Measurements from ENCODE around the gene YBX3.

The YBX3 gene

DNA sequence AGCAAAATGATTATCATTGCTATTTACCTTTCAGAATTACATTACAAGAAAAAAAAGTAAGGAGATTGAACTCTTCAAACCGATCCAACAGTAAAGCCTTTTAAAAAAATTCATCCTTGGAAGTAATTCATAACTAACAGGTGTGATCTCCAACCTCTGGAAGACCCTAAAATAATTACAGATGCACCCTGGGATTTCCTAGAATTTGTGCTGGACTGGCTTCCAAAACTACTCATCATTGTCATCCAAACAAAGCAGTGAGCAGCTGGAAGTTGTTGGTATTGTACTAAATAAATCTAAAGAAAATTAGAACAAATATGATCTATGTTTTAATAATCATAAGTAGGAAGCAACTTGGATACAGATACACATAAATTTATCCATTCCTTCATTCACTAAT lies 1.9 kb upstream of the YBX3 start:
- TF ChIP-seq POU2F2 (IDR thresholded peaks at IDR 0.05; ENCODE audit: low read depth, low read length) (no peak), POLR2A (IDR thresholded peaks at IDR 0.05; ENCODE audit: low read depth, low read length) (no peak), PAX5 (IDR thresholded peaks at IDR 0.05; ENCODE audit: insufficient read depth, low read length, severe bottlenecking) (no peak), SPI1 (IDR thresholded peaks at IDR 0.05; ENCODE audit: low read depth, low read length) (no peak), POLR2AphosphoS5 (IDR thresholded peaks at IDR 0.05; ENCODE audit: low read depth, low read length) (no peak), TAF1 (IDR thresholded peaks at IDR 0.05; ENCODE audit: low read depth, low read length) (no peak)
- DNase-seq (ENCODE audit: insufficient read length, low spot score) (no peak), FAIRE-seq (no peak)

DNA sequence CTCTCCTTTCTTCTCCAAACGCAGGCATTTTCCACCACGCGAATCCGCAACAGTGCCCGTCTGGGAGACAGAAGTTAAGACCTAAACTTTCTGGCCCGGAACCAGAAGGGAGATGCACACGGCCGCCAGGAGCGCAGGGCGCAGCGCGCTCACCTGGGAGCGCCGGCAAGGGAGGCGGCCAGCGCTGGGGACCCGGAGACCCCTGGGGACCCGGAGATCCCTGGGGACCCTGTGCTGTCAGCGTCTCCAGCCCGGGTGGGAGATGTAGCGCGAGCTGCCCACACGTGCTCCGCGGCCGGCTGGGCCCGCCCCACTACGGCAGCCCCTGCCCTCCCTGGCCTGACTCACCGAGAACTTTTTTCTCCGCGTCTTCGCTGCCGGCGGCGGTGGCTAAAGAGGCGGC lies 620 bp downstream of the YBX3 start:
- FAIRE-seq (peak; percentile 55), DNase-seq (ENCODE audit: insufficient read length, low spot score) (peak; percentile 50)
- 0 out of 2 replicates have a peak, but pooled peaks have one; percentile 39 for TF ChIP-seq POLR2A (IDR thresholded peaks at IDR 0.05; ENCODE audit: low read depth, low read length)
- TF ChIP-seq POU2F2 (IDR thresholded peaks at IDR 0.05; ENCODE audit: low read depth, low read length): no peak

DNA sequence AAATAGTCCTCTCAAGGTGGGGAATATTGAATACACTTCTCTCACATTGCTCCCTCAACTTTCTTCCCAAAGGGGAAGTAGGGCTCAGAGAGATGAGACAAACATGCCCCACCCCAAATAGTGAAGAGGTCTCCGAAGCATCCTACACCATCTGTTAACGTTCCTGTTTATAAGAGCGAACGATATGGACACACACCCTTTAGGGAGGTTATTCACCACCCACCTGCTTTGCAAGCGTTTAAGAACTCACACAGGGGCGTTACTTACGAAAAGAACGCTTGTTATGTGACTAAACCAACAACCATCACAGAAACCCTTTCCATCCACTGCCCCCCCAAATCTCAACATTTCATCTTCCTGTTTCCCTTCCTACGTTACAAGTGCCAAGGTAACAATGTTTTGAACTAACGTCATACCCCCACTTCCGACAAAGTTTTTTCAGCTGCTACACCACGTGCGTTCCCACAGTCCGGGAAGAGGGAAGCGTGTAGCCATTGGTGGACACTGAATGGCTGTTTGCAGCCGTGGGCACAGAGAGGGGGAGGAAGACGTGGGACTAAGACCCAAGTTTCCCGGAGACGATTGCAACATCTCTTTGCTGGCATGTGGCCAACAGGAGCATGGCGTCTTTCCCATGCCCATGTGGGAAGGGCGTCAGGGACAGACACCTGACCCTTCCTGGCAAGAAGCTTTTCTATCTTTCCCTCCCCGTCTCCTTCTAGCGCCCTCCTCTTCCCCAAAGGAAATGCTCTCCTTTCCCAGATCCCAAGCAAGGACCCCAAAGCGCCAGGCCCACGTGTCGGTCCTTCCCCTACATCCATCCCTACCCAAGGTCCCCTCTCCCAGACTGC lies 1.2 kb downstream of the YBX3 start:
- DNase-seq (ENCODE audit: insufficient read length, low spot score) (peak; percentile 13), FAIRE-seq (peak; percentile 92)
- peak; percentile 61; the same call in 1 of the 2 replicates for TF ChIP-seq POLR2A (IDR thresholded peaks at IDR 0.05; ENCODE audit: low read depth, low read length)
- no peak for TF ChIP-seq POU2F2 (IDR thresholded peaks at IDR 0.05; ENCODE audit: low read depth, low read length)
- no peak for TF ChIP-seq PAX5 (IDR thresholded peaks at IDR 0.05; ENCODE audit: insufficient read depth, low read length, severe bottlenecking)
- TF ChIP-seq SPI1 (IDR thresholded peaks at IDR 0.05; ENCODE audit: low read depth, low read length): 0 out of 2 replicates have a peak, but pooled peaks have one; percentile 10
- TF ChIP-seq TAF1 (IDR thresholded peaks at IDR 0.05; ENCODE audit: low read depth, low read length): 0 out of 2 replicates have a peak, but pooled peaks have one; percentile 25
- 0 out of 2 replicates have a peak, but pooled peaks have one; percentile 22 for TF ChIP-seq POLR2AphosphoS5 (IDR thresholded peaks at IDR 0.05; ENCODE audit: low read depth, low read length)

DNA sequence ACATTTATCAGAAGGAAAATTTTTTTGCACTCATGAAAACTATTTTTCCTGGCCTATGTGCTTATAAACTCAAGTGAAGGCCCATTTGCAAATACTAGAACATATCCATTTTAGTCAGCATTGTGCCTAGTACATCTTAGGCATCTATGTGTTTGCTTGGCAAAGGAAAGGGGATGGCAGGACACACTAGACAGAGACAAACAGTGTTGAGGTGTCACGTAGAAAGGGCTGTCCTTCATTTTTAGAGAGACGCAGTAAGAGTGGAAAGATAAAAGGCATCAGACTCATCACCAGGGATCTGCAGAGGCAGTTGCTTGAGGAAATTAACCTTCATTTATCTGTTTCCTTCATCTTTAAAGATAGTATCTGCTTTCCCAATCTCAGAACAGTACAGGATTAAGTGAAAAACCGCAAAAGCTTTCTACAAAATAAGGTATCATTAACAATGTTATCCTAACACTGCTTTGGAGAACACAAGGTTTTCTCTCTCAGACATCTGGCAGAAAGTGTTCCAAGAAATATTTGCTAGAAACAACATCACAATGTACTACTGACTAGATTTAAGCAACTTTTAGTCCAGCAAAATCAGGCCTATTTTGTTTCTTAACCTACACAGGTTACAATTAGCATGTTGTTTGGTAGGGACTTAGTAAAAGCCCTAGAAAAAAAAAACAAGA lies 2.0 kb downstream of the YBX3 start:
- FAIRE-seq (peak; percentile 13), DNase-seq (ENCODE audit: insufficient read length, low spot score) (no peak)
- TF ChIP-seq TAF1 (IDR thresholded peaks at IDR 0.05; ENCODE audit: low read depth, low read length) (no peak), PAX5 (IDR thresholded peaks at IDR 0.05; ENCODE audit: insufficient read depth, low read length, severe bottlenecking) (no peak), SPI1 (IDR thresholded peaks at IDR 0.05; ENCODE audit: low read depth, low read length) (no peak), POLR2A (IDR thresholded peaks at IDR 0.05; ENCODE audit: low read depth, low read length) (no peak), POLR2AphosphoS5 (IDR thresholded peaks at IDR 0.05; ENCODE audit: low read depth, low read length) (no peak), POU2F2 (IDR thresholded peaks at IDR 0.05; ENCODE audit: low read depth, low read length) (no peak)

DNA sequence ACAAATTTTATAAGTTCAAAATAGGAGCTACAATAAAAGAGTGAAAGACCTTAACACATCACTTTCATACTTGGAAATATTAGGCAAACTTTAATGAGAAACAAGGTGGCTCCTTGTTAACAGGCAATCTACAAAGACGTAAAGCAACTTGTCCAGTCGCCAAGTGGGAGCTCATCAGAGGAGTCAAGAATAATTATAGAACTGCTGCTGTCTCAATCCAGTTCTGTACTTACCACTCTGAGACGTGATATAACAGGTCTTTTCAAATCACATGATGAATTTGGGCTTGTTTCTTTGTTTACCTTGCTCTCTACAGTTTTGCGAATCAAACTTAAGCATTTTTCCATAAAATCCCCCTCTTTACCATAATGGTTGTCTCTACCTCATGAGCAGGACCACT lies 3.6 kb downstream of the YBX3 start:
- FAIRE-seq (no peak), DNase-seq (ENCODE audit: insufficient read length, low spot score) (no peak)
- no peak for TF ChIP-seq SPI1 (IDR thresholded peaks at IDR 0.05; ENCODE audit: low read depth, low read length)
- no peak for TF ChIP-seq POU2F2 (IDR thresholded peaks at IDR 0.05; ENCODE audit: low read depth, low read length)
- no peak for TF ChIP-seq POLR2A (IDR thresholded peaks at IDR 0.05; ENCODE audit: low read depth, low read length)
- TF ChIP-seq POLR2AphosphoS5 (IDR thresholded peaks at IDR 0.05; ENCODE audit: low read depth, low read length): no peak
- no peak for TF ChIP-seq TAF1 (IDR thresholded peaks at IDR 0.05; ENCODE audit: low read depth, low read length)
- no peak for TF ChIP-seq PAX5 (IDR thresholded peaks at IDR 0.05; ENCODE audit: insufficient read depth, low read length, severe bottlenecking)

DNA sequence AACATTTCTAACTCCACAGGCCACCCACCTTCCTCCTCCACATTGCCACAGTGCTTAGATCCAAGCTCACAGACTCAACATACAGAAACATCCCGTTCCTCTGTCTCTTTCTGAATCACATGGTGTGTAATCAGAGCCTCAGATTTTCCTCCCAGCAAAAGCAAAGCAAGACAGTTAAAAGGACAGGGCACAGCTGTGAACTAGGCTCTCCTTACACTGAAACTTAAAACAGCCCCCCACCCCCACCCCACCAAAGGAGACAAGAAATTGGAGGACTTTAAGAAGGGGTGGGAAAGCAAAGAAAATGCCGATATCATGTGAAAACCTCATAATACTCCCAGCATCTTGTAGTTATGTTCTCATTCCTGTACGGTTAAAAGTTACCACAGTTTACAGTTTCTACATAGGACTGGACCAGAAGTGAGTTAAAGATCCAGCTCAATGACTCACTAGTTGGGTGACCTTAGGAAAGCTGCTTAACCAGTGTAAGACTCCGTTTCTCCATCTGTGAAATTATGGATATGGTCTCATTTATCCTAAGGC lies 4.8 kb downstream of the YBX3 start:
- TF ChIP-seq POLR2AphosphoS5 (IDR thresholded peaks at IDR 0.05; ENCODE audit: low read depth, low read length) (no peak), SPI1 (IDR thresholded peaks at IDR 0.05; ENCODE audit: low read depth, low read length) (no peak), POLR2A (IDR thresholded peaks at IDR 0.05; ENCODE audit: low read depth, low read length) (no peak), POU2F2 (IDR thresholded peaks at IDR 0.05; ENCODE audit: low read depth, low read length) (no peak), TAF1 (IDR thresholded peaks at IDR 0.05; ENCODE audit: low read depth, low read length) (no peak), PAX5 (IDR thresholded peaks at IDR 0.05; ENCODE audit: insufficient read depth, low read length, severe bottlenecking) (no peak)
- no peak for FAIRE-seq
- no peak for DNase-seq (ENCODE audit: insufficient read length, low spot score)

DNA sequence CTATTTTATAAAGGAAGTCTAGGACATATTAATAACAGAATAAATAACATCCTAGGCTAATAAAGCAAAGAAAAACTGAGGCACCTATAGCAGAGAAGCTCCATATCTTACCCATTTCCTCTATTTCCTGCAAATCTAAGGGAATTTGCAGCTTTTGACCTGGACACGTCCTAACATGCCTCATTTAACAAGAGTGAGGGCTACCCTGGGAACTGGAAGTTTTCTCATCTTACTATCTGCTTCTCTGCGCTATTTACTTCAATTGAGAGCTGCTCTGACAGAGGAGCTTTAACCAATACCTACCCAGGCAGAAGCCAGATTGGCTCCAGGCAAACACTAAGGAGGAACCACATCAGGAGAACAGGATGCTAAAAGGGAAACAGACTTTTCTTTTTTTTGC lies 5.7 kb downstream of the YBX3 start:
- FAIRE-seq: no peak
- DNase-seq (ENCODE audit: insufficient read length, low spot score): no peak
- no peak for TF ChIP-seq PAX5 (IDR thresholded peaks at IDR 0.05; ENCODE audit: insufficient read depth, low read length, severe bottlenecking)
- TF ChIP-seq TAF1 (IDR thresholded peaks at IDR 0.05; ENCODE audit: low read depth, low read length): no peak
- no peak for TF ChIP-seq POU2F2 (IDR thresholded peaks at IDR 0.05; ENCODE audit: low read depth, low read length)
- no peak for TF ChIP-seq POLR2A (IDR thresholded peaks at IDR 0.05; ENCODE audit: low read depth, low read length)
- no peak for TF ChIP-seq SPI1 (IDR thresholded peaks at IDR 0.05; ENCODE audit: low read depth, low read length)
- no peak for TF ChIP-seq POLR2AphosphoS5 (IDR thresholded peaks at IDR 0.05; ENCODE audit: low read depth, low read length)

DNA sequence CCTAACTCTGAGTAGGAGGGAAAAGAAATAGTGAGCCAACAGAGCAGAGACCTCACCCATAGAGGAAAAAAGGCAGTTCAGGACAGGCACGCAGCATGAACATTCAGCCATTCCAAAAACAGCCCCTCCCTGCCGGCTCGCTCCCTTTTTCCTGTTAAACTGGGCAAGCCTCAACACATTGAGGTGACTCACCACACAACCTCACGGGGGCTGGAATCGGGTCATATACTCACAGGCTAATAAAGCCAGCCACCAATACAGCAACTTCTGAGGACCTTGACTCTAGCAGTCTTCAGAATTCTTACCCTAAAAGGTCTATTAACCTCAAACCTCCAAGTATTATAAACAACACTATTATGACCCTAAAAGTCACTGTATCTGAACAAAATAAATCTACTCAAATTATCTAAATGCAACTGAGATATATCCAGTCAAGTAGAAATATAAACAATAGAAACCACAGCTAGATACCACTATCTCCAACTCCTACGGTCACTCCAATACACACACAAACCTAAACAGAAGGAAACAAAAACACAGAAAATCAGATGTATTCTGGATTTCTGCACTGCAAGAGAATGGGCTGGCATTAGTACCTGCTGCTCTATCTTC lies 6.3 kb downstream of the YBX3 start:
- DNase-seq (ENCODE audit: insufficient read length, low spot score): no peak
- TF ChIP-seq POLR2A (IDR thresholded peaks at IDR 0.05; ENCODE audit: low read depth, low read length) (no peak), PAX5 (IDR thresholded peaks at IDR 0.05; ENCODE audit: insufficient read depth, low read length, severe bottlenecking) (no peak), SPI1 (IDR thresholded peaks at IDR 0.05; ENCODE audit: low read depth, low read length) (no peak), POLR2AphosphoS5 (IDR thresholded peaks at IDR 0.05; ENCODE audit: low read depth, low read length) (no peak), POU2F2 (IDR thresholded peaks at IDR 0.05; ENCODE audit: low read depth, low read length) (no peak), TAF1 (IDR thresholded peaks at IDR 0.05; ENCODE audit: low read depth, low read length) (no peak)
- no peak for FAIRE-seq

DNA sequence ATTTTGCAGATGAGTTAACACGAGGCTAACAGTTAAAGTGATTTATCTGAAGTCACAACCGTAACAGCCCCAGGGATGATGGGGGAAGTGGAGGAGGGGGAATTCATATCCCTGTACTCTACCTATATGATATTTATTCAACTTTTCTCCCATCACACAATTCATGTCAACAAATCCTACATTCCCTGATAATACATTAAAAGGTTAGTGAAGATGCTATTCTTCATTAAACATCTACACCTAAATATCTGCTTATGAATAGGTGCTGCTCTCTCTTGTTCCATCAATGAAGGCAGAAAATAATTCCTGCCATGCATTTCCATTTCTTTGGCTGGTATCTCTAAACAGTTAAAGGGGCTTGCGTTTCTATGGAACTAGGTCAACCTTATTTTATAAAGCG lies 6.8 kb downstream of the YBX3 start:
- FAIRE-seq (no peak), DNase-seq (ENCODE audit: insufficient read length, low spot score) (no peak)
- TF ChIP-seq SPI1 (IDR thresholded peaks at IDR 0.05; ENCODE audit: low read depth, low read length) (no peak), POLR2AphosphoS5 (IDR thresholded peaks at IDR 0.05; ENCODE audit: low read depth, low read length) (no peak), PAX5 (IDR thresholded peaks at IDR 0.05; ENCODE audit: insufficient read depth, low read length, severe bottlenecking) (no peak), POLR2A (IDR thresholded peaks at IDR 0.05; ENCODE audit: low read depth, low read length) (no peak), POU2F2 (IDR thresholded peaks at IDR 0.05; ENCODE audit: low read depth, low read length) (no peak), TAF1 (IDR thresholded peaks at IDR 0.05; ENCODE audit: low read depth, low read length) (no peak)
